Upper lobe of left lung (tissue), 6 donors: ENCODE data around the gene GRIK4. TPM values are rescaled to one million over a fixed set of nuclear protein-coding genes. Genes with fewer than 3 reads are reported as not detected.

ENCODE experiments used
- ATAC-seq, 2 donors: fragments of 200-7000 bp; cut with Tn5 transposase; one replicate each; pipeline ENCODE4 v1.9.1; 2022; ENCODE audit warnings: mild to moderate bottlenecking in 2 of 2, moderate library complexity in 2 of 2; ENCODE audit not compliant: low FRiP score in 2 of 2
- DNase-seq, 2 donors: peaks; one replicate each; pipeline ENCODE4 v3.0.0-alpha.2; 2019 to 2020
- H3K27ac ChIP-seq, 4 donors: fragments of 200-600 bp; sonication (generic); one replicate each; pipeline ENCODE4 v1.5.1; 2016 to 2019
- H3K27me3 ChIP-seq, 4 donors: fragments of 200-600 bp; sonication (generic); one replicate each; pipeline ENCODE4 v1.5.1; 2017 to 2019
- H3K36me3 ChIP-seq, 4 donors: fragments of 200-600 bp; sonication (generic); one replicate each; pipeline ENCODE4 v1.5.1; 2016 to 2019
- H3K4me1 ChIP-seq, 4 donors: fragments of 200-600 bp; sonication (generic); one replicate each; pipeline ENCODE4 v1.5.1; 2018 to 2019
- H3K4me3 ChIP-seq, 4 donors: fragments of 200-600 bp; sonication (generic); one replicate each; pipeline ENCODE4 v1.5.1; 2017 to 2019; ENCODE audit warnings: mild to moderate bottlenecking in 2 of 4, moderate library complexity in 1 of 4
- H3K9me3 ChIP-seq, 4 donors: fragments of 200-600 bp; sonication (generic); one replicate each; pipeline ENCODE4 v1.5.1; 2018 to 2019
- EP300 ChIP-seq, 4 donors: sonication (generic); formaldehyde crosslinking; IDR thresholded peaks; one replicate each; pipeline ENCODE4 v1.5.1; 2017; ENCODE audit warnings: antibody characterized with exemption in 4 of 4, control low read depth in 2 of 4
- POLR2A ChIP-seq, 4 donors: fragments of 450-650 bp; IDR thresholded peaks; one replicate each; pipeline ENCODE4 v1.5.1; 2016 to 2017; ENCODE audit warnings: antibody characterized with exemption in 4 of 4, mild to moderate bottlenecking in 2 of 4
- POLR2AphosphoS5 ChIP-seq, 2 donors: sonication (generic); formaldehyde crosslinking; IDR thresholded peaks; one replicate each; pipeline ENCODE4 v1.5.1; 2017; ENCODE audit warnings: antibody characterized with exemption in 2 of 2
- WGBS, 2 donors: methylation state at CpG; one replicate each; pipeline ENCODE4 v1.1.5; 2017 to 2018; 5-methylcytosine and 5-hydroxymethylcytosine counted together
- total RNA-seq, 6 donors: library from RNA; depleted of rRNA in 4 of 6; stranded (reverse); fragments of >200 nt in 4 of 6; gene quantifications; one replicate each; pipeline versions ENCODE4 v1.1.0 to v1.2.1, GENCODE V29; 2016 to 2021
- TF ChIP-seq, protein P1 (sequence below), 6 experiments: fragments of 450-650 bp in 4 of 6; fragments of 200-600 bp in 2 of 6; sonication (generic) in 2 of 6; IDR thresholded peaks; one replicate each; pipeline ENCODE4 v1.5.1; 2016 to 2019; ENCODE audit warnings: antibody characterized with exemption in 6 of 6
- donor health status: DM: no; HTN: no; CAD: no; lungs with moderate emphysema.
- donor health status: DM: no; HTN: yes; CAD: no; lungs with severe emphysema.

GRIK4 gene
- total RNA-seq, 6 donors from 2014 or later = 0.30 to 8.4 (median 0.78) TPM

DNA sequence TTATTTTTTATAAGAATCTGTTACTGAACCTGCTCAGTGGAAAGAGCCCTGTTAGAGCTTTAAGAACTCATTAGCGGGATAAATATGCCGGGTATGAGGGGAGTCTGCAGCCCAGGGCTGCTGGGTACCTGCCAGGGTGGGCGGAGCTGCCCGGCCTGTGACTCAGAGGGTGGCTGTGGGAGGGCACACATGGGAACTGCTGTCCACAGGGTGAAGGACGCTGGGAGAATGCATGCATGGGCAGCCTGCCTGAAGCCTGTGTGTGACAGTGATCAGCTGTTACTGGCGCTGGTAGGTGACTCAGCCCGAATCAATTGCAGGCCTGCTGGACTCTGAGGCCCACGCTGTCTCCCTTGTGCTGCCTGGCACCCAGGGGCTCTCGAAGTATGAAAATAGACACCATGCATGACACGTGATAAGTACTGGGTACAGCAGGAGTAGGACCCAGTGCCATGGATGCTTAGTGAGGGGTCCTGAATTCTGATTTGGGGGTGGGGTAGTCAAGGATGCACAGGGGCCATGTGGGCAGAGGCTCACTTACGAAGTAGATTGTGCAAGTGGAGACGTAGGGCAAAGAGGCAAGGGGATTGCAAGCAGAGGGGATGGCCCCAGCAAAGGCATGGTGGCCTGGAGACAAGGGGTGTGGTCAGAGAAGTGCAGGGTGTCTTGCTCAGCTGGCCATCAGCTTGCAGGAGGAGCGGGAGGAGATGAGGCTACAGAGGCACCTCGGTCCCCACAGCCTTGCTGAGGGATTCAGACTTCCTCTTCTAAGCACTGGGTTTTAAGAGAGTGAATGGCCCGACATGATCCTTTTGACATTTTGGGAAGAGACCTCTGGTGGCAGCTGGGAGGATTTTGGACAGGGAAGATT, 36.5 kb downstream of the GRIK4 start:
- no peaks in the 10 kb centered on the region for H3K36me3 ChIP-seq
- H3K4me3 ChIP-seq = no peak overlapping the region
- ATAC-seq = peak; percentile 76 to 83
- peak; percentile 72 to 94 for DNase-seq
- no peaks in the 10 kb centered on the region for H3K27me3 ChIP-seq
- H3K27ac ChIP-seq = peak overlapping the region; percentile 46 to 69 (median 61)
- TF ChIP-seq POLR2A (IDR thresholded peaks at IDR 0.05) = no peak
- TF ChIP-seq, protein P1, sequence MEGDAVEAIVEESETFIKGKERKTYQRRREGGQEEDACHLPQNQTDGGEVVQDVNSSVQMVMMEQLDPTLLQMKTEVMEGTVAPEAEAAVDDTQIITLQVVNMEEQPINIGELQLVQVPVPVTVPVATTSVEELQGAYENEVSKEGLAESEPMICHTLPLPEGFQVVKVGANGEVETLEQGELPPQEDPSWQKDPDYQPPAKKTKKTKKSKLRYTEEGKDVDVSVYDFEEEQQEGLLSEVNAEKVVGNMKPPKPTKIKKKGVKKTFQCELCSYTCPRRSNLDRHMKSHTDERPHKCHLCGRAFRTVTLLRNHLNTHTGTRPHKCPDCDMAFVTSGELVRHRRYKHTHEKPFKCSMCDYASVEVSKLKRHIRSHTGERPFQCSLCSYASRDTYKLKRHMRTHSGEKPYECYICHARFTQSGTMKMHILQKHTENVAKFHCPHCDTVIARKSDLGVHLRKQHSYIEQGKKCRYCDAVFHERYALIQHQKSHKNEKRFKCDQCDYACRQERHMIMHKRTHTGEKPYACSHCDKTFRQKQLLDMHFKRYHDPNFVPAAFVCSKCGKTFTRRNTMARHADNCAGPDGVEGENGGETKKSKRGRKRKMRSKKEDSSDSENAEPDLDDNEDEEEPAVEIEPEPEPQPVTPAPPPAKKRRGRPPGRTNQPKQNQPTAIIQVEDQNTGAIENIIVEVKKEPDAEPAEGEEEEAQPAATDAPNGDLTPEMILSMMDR (IDR thresholded peaks at IDR 0.05) = no peak
- TF ChIP-seq EP300 (IDR thresholded peaks at IDR 0.05) = no peak
- TF ChIP-seq POLR2AphosphoS5 (IDR thresholded peaks at IDR 0.05) = peak; percentile 14 to 69
- H3K4me1 ChIP-seq = peaks cover 0 to 14% (median 9%) of the 10 kb centered on the region in 4 donors
- WGBS, 2 donors = 43 to 54% methylated on average over 14 to 15 of the region's 15 CpGs
- H3K9me3 ChIP-seq = no peaks in the 10 kb centered on the region

DNA sequence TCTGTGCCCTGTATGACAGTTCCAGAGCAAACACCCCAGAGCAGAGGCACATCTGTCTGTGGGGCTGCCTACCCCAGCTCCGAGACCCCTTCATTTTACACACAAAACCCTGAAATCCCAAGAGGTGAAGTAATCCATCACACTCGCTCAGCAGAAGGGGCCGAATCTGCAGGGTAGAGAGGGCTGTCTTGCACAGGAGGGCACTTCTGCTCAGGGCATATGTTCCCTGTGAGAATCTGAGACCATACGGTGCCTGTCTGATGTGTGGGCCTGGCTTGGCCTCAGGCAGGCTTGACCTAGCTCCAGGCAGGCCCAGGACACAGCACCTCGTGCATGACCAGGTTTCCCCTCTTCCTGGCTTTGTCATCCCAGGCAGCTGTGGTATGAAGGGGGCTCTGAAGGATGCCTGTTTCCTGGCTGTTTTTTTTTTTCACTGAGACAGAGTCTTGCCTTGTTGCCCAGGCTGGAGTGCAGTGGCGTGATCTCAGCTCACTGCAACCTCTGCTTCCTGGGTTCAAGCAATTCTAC, 37.2 kb downstream of the GRIK4 start:
- 66 to 67% methylated on average over 3 to 6 of the region's 6 CpGs for WGBS, 2 donors
- Histone ChIP-seq H3K27ac (peak overlapping the region; percentile 7 to 49 (median 36)), H3K36me3 (no peaks in the 10 kb centered on the region), H3K27me3 (no peaks in the 10 kb centered on the region), H3K4me3 (no peak overlapping the region), H3K4me1 (peaks cover 0 to 14% (median 9%) of the 10 kb centered on the region in 4 donors), H3K9me3 (no peaks in the 10 kb centered on the region)
- ATAC-seq = no peak
- TF ChIP-seq, protein P1 (IDR thresholded peaks at IDR 0.05) = no peak
- no peak for TF ChIP-seq EP300 (IDR thresholded peaks at IDR 0.05)
- no peak for TF ChIP-seq POLR2A (IDR thresholded peaks at IDR 0.05)
- no peak for TF ChIP-seq POLR2AphosphoS5 (IDR thresholded peaks at IDR 0.05)
- no peak for DNase-seq

DNA sequence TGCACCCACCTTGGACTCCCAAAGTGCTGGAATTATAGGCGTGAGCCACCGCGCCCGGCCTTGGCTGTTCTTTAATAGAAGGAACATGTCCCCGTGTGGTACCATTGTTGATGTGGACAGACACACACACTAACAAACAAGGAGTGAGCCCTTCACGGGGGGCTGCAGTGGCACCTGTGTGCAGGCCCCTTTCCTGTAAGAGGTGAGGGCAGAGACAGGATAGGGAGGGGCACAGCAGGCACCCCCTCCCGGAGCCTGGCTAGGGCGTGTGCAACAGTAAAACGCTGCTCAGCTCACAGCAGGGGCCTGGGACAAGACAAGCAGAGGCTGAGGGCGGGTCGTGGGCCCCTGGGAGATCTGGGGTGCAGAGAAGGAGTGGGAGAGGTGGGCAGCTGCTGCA, 37.8 kb downstream of the GRIK4 start:
- H3K27ac ChIP-seq = no peak overlapping the region
- TF ChIP-seq POLR2AphosphoS5 (IDR thresholded peaks at IDR 0.05) (no peak), POLR2A (IDR thresholded peaks at IDR 0.05) (no peak), EP300 (IDR thresholded peaks at IDR 0.05) (no peak)
- TF ChIP-seq, protein P1 (IDR thresholded peaks at IDR 0.05) = no peak
- H3K27me3 ChIP-seq = no peaks in the 10 kb centered on the region
- H3K9me3 ChIP-seq = no peaks in the 10 kb centered on the region
- ATAC-seq (no peak), DNase-seq (no peak)
- no peaks in the 10 kb centered on the region for H3K36me3 ChIP-seq
- WGBS, 2 donors = 82 to 88% methylated on average over 11 of the region's 11 CpGs
- H3K4me1 ChIP-seq = peaks cover 0 to 14% (median 9%) of the 10 kb centered on the region in 4 donors
- no peak overlapping the region for H3K4me3 ChIP-seq

DNA sequence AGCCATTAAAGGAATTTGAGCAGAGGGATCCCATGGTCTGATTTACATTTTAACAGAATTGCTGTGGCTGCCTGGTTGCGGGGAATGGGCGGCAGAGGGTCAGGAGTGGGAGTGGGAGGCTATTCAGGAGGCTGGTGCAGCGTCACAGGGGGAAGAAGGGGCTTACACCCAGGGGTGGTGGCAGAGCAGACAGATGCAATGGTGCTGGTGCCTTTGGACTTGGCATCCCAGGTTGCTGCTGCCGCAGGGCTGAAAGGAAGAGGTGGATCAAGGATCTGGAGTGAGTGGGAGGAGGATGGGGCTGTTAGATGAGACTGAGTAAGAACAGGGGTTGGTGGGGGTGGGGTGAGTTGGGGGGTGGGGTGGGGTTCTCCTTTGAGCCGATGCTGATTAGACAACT, 38.5 kb downstream of the GRIK4 start:
- no peak for DNase-seq
- no peak overlapping the region for H3K27ac ChIP-seq
- H3K4me3 ChIP-seq = no peak overlapping the region
- H3K4me1 ChIP-seq = peaks cover 0 to 14% (median 9%) of the 10 kb centered on the region in 4 donors
- WGBS, 2 donors = 72 to 79% methylated on average over 5 of the region's 5 CpGs
- H3K27me3 ChIP-seq = no peaks in the 10 kb centered on the region
- TF ChIP-seq, protein P1 (IDR thresholded peaks at IDR 0.05) = no peak
- no peaks in the 10 kb centered on the region for H3K9me3 ChIP-seq
- no peaks in the 10 kb centered on the region for H3K36me3 ChIP-seq
- no peak for ATAC-seq
